Kidney epithelial cell (primary cell): ENCODE data around the gene SFXN1. TPM values are rescaled to one million over a fixed set of nuclear protein-coding genes. Genes with fewer than 3 reads are reported as not detected.
"Not testable (repeated sequence)": the region's sequence is repeated elsewhere in the genome, so short reads cannot be mapped to it uniquely, and the experiment has no call there.

Experiments
- DNase-seq: peaks from one replicate; pipeline ENCODE4 v3.0.0-alpha.2; 2010; ENCODE audit warnings: low read depth
- H3K27me3 ChIP-seq: 2 replicates; pipeline ENCODE4 v1.6.0; 2011; ENCODE audit warnings: low read length; ENCODE audit not compliant: control insufficient read depth, insufficient read depth
- H3K36me3 ChIP-seq: 2 replicates; pipeline ENCODE4 v1.5.1; 2011; ENCODE audit warnings: low read length; ENCODE audit not compliant: control insufficient read depth, insufficient read depth
- H3K4me3 ChIP-seq: 2 replicates; pipeline ENCODE4 v1.5.1; 2011; ENCODE audit warnings: low read depth, mild to moderate bottlenecking, control low read depth, low read length
- CTCF ChIP-seq: IDR thresholded peaks from 2 replicates; pipeline ENCODE4 v1.5.1; 2011; ENCODE audit warnings: mild to moderate bottlenecking, moderate library complexity, low read length, control low read depth, inconsistent platforms; ENCODE audit not compliant: insufficient read depth, poor library complexity, severe bottlenecking
- total RNA-seq: library from RNA; depleted of rRNA; stranded (reverse); fragments of >200 nt; gene quantifications from 2 replicates; pipeline ENCODE4 v1.2.3, GENCODE V29; 2015

SFXN1 gene
- total RNA-seq, 1 donor from 2014 or later = 55.4 TPM

GRCh38 chr5:175493260-175493659 is 14.9 kb downstream of the SFXN1 start:
- Histone ChIP-seq H3K36me3 (no peaks in the 10 kb centered on the region), H3K27me3 (no peaks in the 10 kb centered on the region), H3K4me3 (no peak overlapping the region)
- DNase-seq = no peak
- TF ChIP-seq CTCF = no peak

GRCh38 chr5:175493726-175494125 is 15.4 kb downstream of the SFXN1 start:
- no peak for TF ChIP-seq CTCF
- Histone ChIP-seq H3K27me3 (no peaks in the 10 kb centered on the region), H3K36me3 (no peaks in the 10 kb centered on the region)

GRCh38 chr5:175494264-175495183 is 16.2 kb downstream of the SFXN1 start:
- DNase-seq = no peak
- Histone ChIP-seq H3K36me3 (no peaks in the 10 kb centered on the region), H3K4me3 (no peak overlapping the region), H3K27me3 (no peaks in the 10 kb centered on the region)
- no peak for TF ChIP-seq CTCF

More at GRCh38 chr5:175493726-175494125, 15.4 kb downstream of the SFXN1 start:
- H3K4me3 ChIP-seq = no peak overlapping the region
- DNase-seq = no peak

- no peak for TF ChIP-seq CTCF
- Histone ChIP-seq H3K4me3 (no peak overlapping the region), H3K27me3 (no peaks in the 10 kb centered on the region), H3K36me3 (no peaks in the 10 kb centered on the region)
- no peak for DNase-seq
These were observed 23.4 kb downstream of the SFXN1 start for GRCh38 chr5:175501759-175502158.

- H3K36me3 ChIP-seq, H3K27me3 ChIP-seq, H3K4me3 ChIP-seq, DNase-seq: not testable (repeated sequence)
These were observed 29.3 kb downstream of the SFXN1 start for GRCh38 chr5:175507671-175508070.

- no peak for TF ChIP-seq CTCF
- Histone ChIP-seq H3K4me3 (no peak overlapping the region), H3K36me3 (no peaks in the 10 kb centered on the region), H3K27me3 (no peaks in the 10 kb centered on the region)
- DNase-seq = no peak
These were observed 30.5 kb downstream of the SFXN1 start for GRCh38 chr5:175508896-175509295.
